Body of pancreas (tissue), 4 donors: ENCODE results near the gene TNS4. TPM values are rescaled to one million over a fixed set of nuclear protein-coding genes. Genes with fewer than 3 reads are reported as not detected.
A peak's percentile ranks its signal among the peaks of the same experiment; 100 is the strongest.

ENCODE experiments used
- ATAC-seq: fragments of 150-250 bp; one replicate; pipeline ENCODE4 v1.9.1; 2016
- DNase-seq, 4 donors: peaks; one replicate each; pipeline ENCODE4 v3.0.0-alpha.2; 2019
- H3K27ac ChIP-seq, 4 donors: fragments of 200-600 bp; sonication (generic); 1 replicate in 3 of 4; 2 replicates in 1 of 4; pipeline versions ENCODE4 v1.5.1 to v1.6.1; 2016 to 2019; ENCODE audit warnings: mild to moderate bottlenecking in 1 of 4, mixed read lengths in 1 of 4, moderate library complexity in 1 of 4
- H3K27me3 ChIP-seq, 2 donors: fragments of 200-600 bp; sonication (generic); one replicate each; pipeline ENCODE4 v1.6.0; 2016; ENCODE audit warnings: mild to moderate bottlenecking in 1 of 2
- H3K36me3 ChIP-seq, 2 donors: fragments of 200-600 bp; sonication (generic); replicated peaks in 1 of 2; 2 replicates each; pipeline ENCODE4 v1.5.1; 2016; ENCODE audit warnings: low read depth in 2 of 2; ENCODE audit not compliant: insufficient read depth in 1 of 2
- H3K4me1 ChIP-seq: fragments of 200-600 bp; sonication (generic); one replicate; pipeline ENCODE4 v1.6.0; 2016
- H3K4me3 ChIP-seq, 2 donors: fragments of 200-600 bp; sonication (generic); 1 replicate in 1 of 2; 2 replicates in 1 of 2; pipeline ENCODE4 v1.5.1; 2016 to 2019
- H3K9me3 ChIP-seq, 3 donors: fragments of 200-600 bp; sonication (generic); 1 replicate in 2 of 3; 2 replicates in 1 of 3; pipeline ENCODE4 v1.5.1; 2016
- CTCF ChIP-seq, 7 experiments: fragments of 450-650 bp in 4 of 7; fragments of 200-600 bp in 3 of 7; sonication (generic) in 3 of 7; IDR thresholded peaks; one replicate each; pipeline ENCODE4 v1.5.1; 2016 to 2019; ENCODE audit warnings: antibody characterized with exemption in 7 of 7
- POLR2A ChIP-seq, 3 donors: fragments of 450-650 bp; IDR thresholded peaks; one replicate each; pipeline ENCODE4 v1.6.1; 2016; ENCODE audit warnings: antibody characterized with exemption in 3 of 3, mild to moderate bottlenecking in 2 of 3
- WGBS, 2 donors: methylation state at CpG; one replicate each; pipeline ENCODE4 v1.1.5; 2017; 5-methylcytosine and 5-hydroxymethylcytosine counted together
- intact Hi-C: fragments of 100-400 bp; cut with DNase I; formaldehyde crosslinking; loops from one replicate; pipeline ENCODE4 v1.15.1; 2023
- total RNA-seq, 2 donors: library from RNA; depleted of rRNA; stranded (reverse); fragments of >200 nt; gene quantifications; one replicate each; pipeline ENCODE4 v1.1.0, GENCODE V29; 2016

The TNS4 gene
- total RNA-seq, 2 donors from 2014 or later, result not detected

- no peak overlapping the region for H3K4me3 ChIP-seq
- intact Hi-C loops, result loop anchor here (10.0 kb wide), 1 partner anchor 66 kb away; the partner anchor contains the start of gene GJD3
- H3K4me1 ChIP-seq, result no peaks in the 10 kb centered on the region
- H3K27ac ChIP-seq, result no peak overlapping the region
- DNase-seq, result peak in 1 of 4 donors; percentile 3
- TF ChIP-seq POLR2A (IDR thresholded peaks at IDR 0.05), result no peak
- TF ChIP-seq CTCF (IDR thresholded peaks at IDR 0.05), result no peak
- WGBS, 2 donors, result 75 to 85% methylated on average over 3 of the region's 3 CpGs
- no peaks in the 10 kb centered on the region for H3K36me3 ChIP-seq
- no peak for ATAC-seq
- H3K27me3 ChIP-seq, result no peaks in the 10 kb centered on the region
- no peaks in the 10 kb centered on the region for H3K9me3 ChIP-seq
These were observed 70.2 kb downstream of the TNS4 start for GRCh38 chr17:40431231-40431602.

- no peak overlapping the region for H3K27ac ChIP-seq
- 75 to 79% methylated on average over 10 of the region's 10 CpGs for WGBS, 2 donors
- DNase-seq, result peak in 1 of 4 donors; percentile 0
These were observed 70.9 kb downstream of the TNS4 start for GRCh38 chr17:40430272-40431230.

GRCh38 chr17:40427002-40427491 is 74.4 kb downstream of the TNS4 start:
- Histone ChIP-seq H3K27me3 (no peaks in the 10 kb centered on the region), H3K27ac (no peak overlapping the region), H3K4me3 (no peak overlapping the region), H3K4me1 (no peaks in the 10 kb centered on the region), H3K36me3 (no peaks in the 10 kb centered on the region), H3K9me3 (no peaks in the 10 kb centered on the region)
- intact Hi-C loops, result no loop called here
- TF ChIP-seq POLR2A (IDR thresholded peaks at IDR 0.05) (no peak), CTCF (IDR thresholded peaks at IDR 0.05) (no peak)
- no peak for DNase-seq
- ATAC-seq, result no peak

More at GRCh38 chr17:40430272-40431230, 70.9 kb downstream of the TNS4 start:
- ATAC-seq, result no peak
- Histone ChIP-seq H3K36me3 (no peaks in the 10 kb centered on the region), H3K4me1 (no peaks in the 10 kb centered on the region), H3K4me3 (no peak overlapping the region), H3K27me3 (no peaks in the 10 kb centered on the region), H3K9me3 (no peaks in the 10 kb centered on the region)
- TF ChIP-seq CTCF (IDR thresholded peaks at IDR 0.05) (no peak), POLR2A (IDR thresholded peaks at IDR 0.05) (no peak)
- intact Hi-C loops, result loop anchor here (10.0 kb wide), 1 partner anchor 66 kb away; the partner anchor contains the start of gene GJD3

Other genes with a start within 250 kb of the TNS4 start
- gene CDC6, start 213.7 kb downstream of the TNS4 start, total RNA-seq, result under 1 TPM; 0.66 to 0.78 TPM
- gene RARA, start 192.4 kb downstream of the TNS4 start, total RNA-seq, result 10 to 100 TPM; 11.4 to 13.8 TPM
- 1 to 10 TPM in 1 of 2 donors, not detected in 1; 1.3 TPM for gene GJD3, start 136.9 kb downstream of the TNS4 start, total RNA-seq
- under 1 TPM in 1 of 2 donors, not detected in 1; 0.33 TPM for gene TOP2A, start 83.7 kb downstream of the TNS4 start, total RNA-seq
- 100 to 1,000 TPM in 1 of 2 donors, 10 to 100 TPM in 1; 88.7 to 315 TPM for gene IGFBP4, start 58.2 kb downstream of the TNS4 start, total RNA-seq
- under 1 TPM in 1 of 2 donors, not detected in 1; 0.26 TPM for gene CCR7, start 63.8 kb upstream of the TNS4 start, total RNA-seq
- gene SMARCE1, start 146.2 kb upstream of the TNS4 start, total RNA-seq, result 10 to 100 TPM; 48.0 to 50.8 TPM
- gene KRT222, start 163.6 kb upstream of the TNS4 start, total RNA-seq, result 1 to 10 TPM in 1 of 2 donors, under 1 TPM in 1; 0.66 to 1.6 TPM
- gene KRT24, start 202.1 kb upstream of the TNS4 start, total RNA-seq, result not detected